ENCODE results near the gene PDE9A.
"Not testable (repeated sequence)": the region's sequence is repeated elsewhere in the genome, so short reads cannot be mapped to it uniquely, and the experiment has no call there.

PDE9A gene

DNA sequence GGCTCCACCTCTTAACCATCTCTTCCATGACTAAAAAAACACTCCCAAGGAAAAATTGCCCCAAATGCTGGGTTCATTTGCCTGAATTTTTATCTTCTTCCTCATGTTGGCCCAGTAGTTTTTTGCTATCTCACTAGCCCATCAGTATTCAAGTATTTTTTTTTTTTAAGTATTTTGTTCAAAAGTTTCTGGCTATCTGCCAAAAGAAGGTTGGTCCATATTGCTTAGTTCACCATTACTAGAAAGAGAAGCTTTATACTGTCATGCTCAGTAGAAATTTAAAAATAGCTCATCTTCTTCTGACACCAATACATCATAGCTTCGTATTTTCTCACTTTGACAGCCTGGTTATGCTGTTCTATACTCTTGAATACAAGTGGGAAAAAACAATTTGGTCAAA lies 41.0 kb upstream of the PDE9A start:
- TF ChIP-seq TARDBP (IDR thresholded peaks at IDR 0.05), result no peak
- CTCF ChIA-PET, result no interaction called here
- POLR2A ChIA-PET, result no interaction called here
- DNase-seq (ENCODE audit: extremely low spot score), result no peak

DNA sequence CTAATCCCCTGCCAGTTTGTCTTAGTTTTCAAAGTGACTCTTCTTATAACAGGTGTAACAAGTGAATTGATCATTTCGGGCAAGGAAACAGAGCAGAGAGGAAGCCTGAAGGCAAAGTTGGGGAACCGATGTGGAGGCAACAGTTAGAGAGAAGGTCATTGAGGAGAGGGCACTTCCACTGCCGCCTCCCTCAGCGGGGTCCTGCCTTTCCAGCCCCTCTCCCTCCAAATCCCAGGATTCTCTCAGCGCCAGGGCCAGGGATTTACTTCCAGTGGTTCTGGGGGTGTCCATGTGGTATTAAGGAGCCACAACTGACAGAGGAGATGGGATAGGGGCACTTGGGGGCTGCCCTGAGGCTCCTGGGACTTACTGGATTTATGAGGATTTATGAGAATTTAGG lies 39.7 kb upstream of the PDE9A start:
- TF ChIP-seq ARNT (IDR thresholded peaks at IDR 0.05) (no peak), FOXA1 (IDR thresholded peaks at IDR 0.05) (no peak), CTBP1 (IDR thresholded peaks at IDR 0.05; ENCODE audit: borderline replicate concordance) (no peak), HDGF (IDR thresholded peaks at IDR 0.05; ENCODE audit: borderline replicate concordance) (no peak), SUZ12 (IDR thresholded peaks at IDR 0.05) (no peak), ELF4 (IDR thresholded peaks at IDR 0.05) (no peak), ZNF384 (IDR thresholded peaks at IDR 0.05) (no peak), FOXK2 (IDR thresholded peaks at IDR 0.05) (no peak)
- CTCF ChIA-PET, result no interaction called here
- DNase-seq (ENCODE audit: extremely low spot score), result no peak
- POLR2A ChIA-PET, result no interaction called here

DNA sequence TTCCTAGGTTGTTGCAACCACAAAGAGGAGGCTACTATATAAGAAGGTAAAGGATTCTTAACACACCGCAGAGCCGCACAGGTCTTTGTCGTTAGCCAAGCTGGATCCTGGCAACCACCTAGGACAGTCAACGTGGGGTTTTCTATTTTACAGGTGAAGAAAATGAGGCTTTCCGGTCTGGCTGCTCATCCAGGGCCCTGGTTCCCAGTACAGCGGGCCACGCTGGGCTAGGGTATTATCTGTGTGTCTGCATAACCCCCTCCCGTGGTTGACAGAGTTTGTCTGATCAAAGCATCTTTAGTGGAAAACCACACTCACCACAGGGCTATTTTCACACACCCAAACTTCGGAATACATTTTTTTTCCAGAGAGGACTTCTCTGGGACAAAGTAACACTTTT lies 39.0 kb upstream of the PDE9A start:
- ChIA-PET POLR2A (no interaction called here), CTCF (no interaction called here)
- TF ChIP-seq ELF4 (IDR thresholded peaks at IDR 0.05) (no peak), CTBP1 (IDR thresholded peaks at IDR 0.05; ENCODE audit: borderline replicate concordance) (no peak)
- no peak for DNase-seq (ENCODE audit: extremely low spot score)

DNA sequence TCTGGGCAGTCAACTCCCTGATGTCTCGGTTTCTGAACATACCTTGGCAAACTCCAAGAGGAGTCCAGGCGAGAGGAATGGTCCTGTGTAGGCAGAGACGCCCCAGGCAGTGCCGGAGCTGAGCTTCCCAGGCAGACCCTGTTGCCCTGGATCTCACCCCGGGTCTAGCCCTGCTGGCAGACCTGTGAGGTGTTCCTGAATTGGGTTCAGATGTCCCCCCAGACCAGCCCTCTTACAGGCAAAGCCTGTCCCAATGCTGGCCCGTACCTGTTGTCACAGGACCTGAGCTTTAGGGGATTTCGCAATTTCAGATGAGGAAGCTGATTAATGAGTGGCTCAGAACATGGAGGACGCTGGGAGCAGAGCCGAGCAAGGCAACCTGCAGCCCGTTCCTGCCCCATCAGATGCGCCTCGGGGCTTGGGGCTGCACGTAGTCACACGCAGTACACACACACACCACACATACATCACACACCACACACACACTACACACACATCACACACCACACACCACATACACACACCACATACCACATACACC lies 38.5 kb upstream of the PDE9A start:
- DNase-seq (ENCODE audit: extremely low spot score), result peak; percentile 39
- POLR2A ChIA-PET, result no interaction called here
- TF ChIP-seq ELF4 (IDR thresholded peaks at IDR 0.05) (no peak), ARNT (IDR thresholded peaks at IDR 0.05) (no peak), FOXK2 (IDR thresholded peaks at IDR 0.05) (no peak)
- CTCF ChIA-PET, result no interaction called here

DNA sequence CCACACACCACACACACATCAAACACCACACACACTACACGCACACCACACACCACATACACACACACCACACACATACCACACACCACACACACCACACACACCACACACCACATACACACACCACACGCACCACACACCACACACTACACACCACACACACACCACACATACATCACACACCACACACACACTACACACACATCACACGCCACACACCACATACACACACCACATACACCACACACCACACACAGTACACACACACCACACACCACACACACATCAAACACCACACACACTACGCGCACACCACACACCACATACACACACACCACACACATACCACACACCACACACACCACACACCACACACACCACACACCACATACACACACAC lies 38.0 kb upstream of the PDE9A start:
- POLR2A ChIA-PET; DNase-seq (ENCODE audit: extremely low spot score); CTCF ChIA-PET: not testable (repeated sequence)

DNA sequence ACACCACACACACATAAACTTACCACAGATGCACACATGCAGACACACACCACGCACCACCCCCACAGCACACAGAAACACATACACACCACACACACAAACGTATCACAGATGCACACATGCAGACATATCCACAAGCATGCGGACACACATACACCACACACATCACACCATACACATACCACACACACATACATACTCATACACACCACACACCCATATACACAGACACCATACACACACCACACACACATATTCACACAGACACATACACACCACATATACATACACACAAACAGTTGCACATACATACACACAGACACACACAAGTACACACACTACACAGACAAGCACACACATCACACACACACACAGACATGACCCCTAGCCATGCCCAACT lies 37.5 kb upstream of the PDE9A start:
- TF ChIP-seq TARDBP (IDR thresholded peaks at IDR 0.05) (0 out of 2 replicates have a peak, but pooled peaks have one; percentile 46), FOXA1 (IDR thresholded peaks at IDR 0.05) (no peak), BHLHE40 (IDR thresholded peaks at IDR 0.05; ENCODE audit: borderline replicate concordance) (no peak), CTBP1 (IDR thresholded peaks at IDR 0.05; ENCODE audit: borderline replicate concordance) (no peak), SP1 (IDR thresholded peaks at IDR 0.05) (no peak)
- TF ChIP-seq, protein P1, sequence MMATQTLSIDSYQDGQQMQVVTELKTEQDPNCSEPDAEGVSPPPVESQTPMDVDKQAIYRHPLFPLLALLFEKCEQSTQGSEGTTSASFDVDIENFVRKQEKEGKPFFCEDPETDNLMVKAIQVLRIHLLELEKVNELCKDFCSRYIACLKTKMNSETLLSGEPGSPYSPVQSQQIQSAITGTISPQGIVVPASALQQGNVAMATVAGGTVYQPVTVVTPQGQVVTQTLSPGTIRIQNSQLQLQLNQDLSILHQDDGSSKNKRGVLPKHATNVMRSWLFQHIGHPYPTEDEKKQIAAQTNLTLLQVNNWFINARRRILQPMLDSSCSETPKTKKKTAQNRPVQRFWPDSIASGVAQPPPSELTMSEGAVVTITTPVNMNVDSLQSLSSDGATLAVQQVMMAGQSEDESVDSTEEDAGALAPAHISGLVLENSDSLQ (IDR thresholded peaks at IDR 0.05), result no peak
- ChIA-PET POLR2A (no interaction called here), CTCF (no interaction called here)
- DNase-seq (ENCODE audit: extremely low spot score), result no peak

DNA sequence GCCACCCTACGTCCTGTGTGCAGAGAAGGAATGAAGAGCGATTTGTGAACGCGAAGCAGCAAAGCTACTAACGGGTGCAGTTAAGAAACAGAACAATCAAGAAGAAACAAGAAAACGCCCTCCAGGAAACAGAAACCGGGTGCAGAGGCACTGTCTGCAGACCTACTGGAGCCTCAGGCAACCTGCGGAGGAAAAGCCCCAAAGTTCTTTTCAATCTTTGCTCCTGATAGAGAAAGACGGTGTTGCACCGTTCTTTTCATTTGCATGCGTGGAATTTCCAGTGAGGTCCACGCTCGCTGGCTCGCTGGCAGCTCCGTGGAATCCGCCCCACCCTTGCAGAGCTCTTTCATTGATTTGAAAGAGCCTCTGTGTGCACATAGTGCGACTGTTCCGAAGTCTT lies 37.0 kb upstream of the PDE9A start:
- ChIA-PET POLR2A (no interaction called here), CTCF (no interaction called here)
- TF ChIP-seq ELF4 (IDR thresholded peaks at IDR 0.05), result no peak
- TF ChIP-seq, protein P1 (IDR thresholded peaks at IDR 0.05), result no peak
- no peak for TF ChIP-seq ARNT (IDR thresholded peaks at IDR 0.05)
- TF ChIP-seq CTBP1 (IDR thresholded peaks at IDR 0.05; ENCODE audit: borderline replicate concordance), result no peak
- no peak for TF ChIP-seq HDGF (IDR thresholded peaks at IDR 0.05; ENCODE audit: borderline replicate concordance)
- no peak for TF ChIP-seq SUZ12 (IDR thresholded peaks at IDR 0.05)
- no peak for TF ChIP-seq FOXK2 (IDR thresholded peaks at IDR 0.05)
- no peak for TF ChIP-seq FOXM1 (IDR thresholded peaks at IDR 0.05; ENCODE audit: borderline replicate concordance)
- no peak for TF ChIP-seq LEF1 (IDR thresholded peaks at IDR 0.05; ENCODE audit: borderline replicate concordance)
- TF ChIP-seq TARDBP (IDR thresholded peaks at IDR 0.05), result no peak
- no peak for TF ChIP-seq L3MBTL2 (conservative IDR thresholded peaks at IDR 0.05)
- TF ChIP-seq BHLHE40 (IDR thresholded peaks at IDR 0.05; ENCODE audit: borderline replicate concordance), result no peak
- no peak for DNase-seq (ENCODE audit: extremely low spot score)

DNA sequence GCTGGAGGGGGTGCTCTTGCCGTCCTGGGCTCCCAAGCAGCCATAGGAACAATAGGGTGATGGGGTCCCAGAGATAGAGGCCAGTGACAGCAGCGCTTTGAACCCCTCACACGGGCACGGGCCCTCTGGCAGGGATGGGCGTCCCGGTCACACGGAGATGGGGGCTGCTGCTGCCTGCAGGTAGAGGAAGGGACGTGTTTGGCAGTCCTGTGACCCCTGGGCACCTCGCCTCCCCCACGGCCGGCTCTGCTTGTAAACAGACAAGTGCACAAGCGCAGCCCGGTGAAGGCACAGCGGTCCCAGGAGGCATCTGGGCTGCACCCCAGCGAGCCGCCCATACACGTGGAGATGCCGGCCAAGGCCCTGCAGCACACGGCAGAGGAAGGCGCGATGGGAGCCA lies 36.5 kb upstream of the PDE9A start:
- TF ChIP-seq HDGF (IDR thresholded peaks at IDR 0.05; ENCODE audit: borderline replicate concordance) (no peak), NFRKB (IDR thresholded peaks at IDR 0.05) (no peak), CTBP1 (IDR thresholded peaks at IDR 0.05; ENCODE audit: borderline replicate concordance) (no peak), BHLHE40 (IDR thresholded peaks at IDR 0.05; ENCODE audit: borderline replicate concordance) (no peak), SP1 (IDR thresholded peaks at IDR 0.05) (no peak), SUZ12 (IDR thresholded peaks at IDR 0.05) (no peak), LEF1 (IDR thresholded peaks at IDR 0.05; ENCODE audit: borderline replicate concordance) (no peak), FOXM1 (IDR thresholded peaks at IDR 0.05; ENCODE audit: borderline replicate concordance) (no peak), ARNT (IDR thresholded peaks at IDR 0.05) (no peak), ZNF384 (IDR thresholded peaks at IDR 0.05) (no peak), FOXA1 (IDR thresholded peaks at IDR 0.05) (no peak), ELF4 (IDR thresholded peaks at IDR 0.05) (no peak), TARDBP (IDR thresholded peaks at IDR 0.05) (no peak)
- TF ChIP-seq, protein P1 (IDR thresholded peaks at IDR 0.05), result no peak
- ChIA-PET CTCF (no interaction called here), POLR2A (no interaction called here)
- no peak for DNase-seq (ENCODE audit: extremely low spot score)
